ENCODE measurements around the gene CHCHD1. TPM values are rescaled to one million over a fixed set of nuclear protein-coding genes. Genes with fewer than 3 reads are reported as not detected.

CHCHD1 gene
- total RNA-seq, 1 donor from 2014 or later: 30.9 TPM

Other genes with a start within 250 kb of the CHCHD1 start
- gene USP54, start 190.7 kb upstream of the CHCHD1 start, total RNA-seq: 5.3 and 5.8 TPM in 2 replicates
- gene MYOZ1, start 140.6 kb upstream of the CHCHD1 start, total RNA-seq: not detected in 2 replicates
- not detected in 2 replicates for gene SYNPO2L, start 126.0 kb upstream of the CHCHD1 start, total RNA-seq
- gene AGAP5, start 83.9 kb upstream of the CHCHD1 start, total RNA-seq: 1.1 and 1.8 TPM in 2 replicates
- 72.5 and 73.7 TPM in 2 replicates for gene SEC24C, start 37.7 kb upstream of the CHCHD1 start, total RNA-seq
- gene ZSWIM8, start 3.6 kb downstream of the CHCHD1 start, total RNA-seq: 31.5 and 39.8 TPM in 2 replicates
- 12.9 and 17.4 TPM in 2 replicates for gene NDST2, start 29.6 kb downstream of the CHCHD1 start, total RNA-seq
- 31.1 and 31.2 TPM in 2 replicates for gene CAMK2G, start 92.5 kb downstream of the CHCHD1 start, total RNA-seq
- 25.9 and 29.0 TPM in 2 replicates for gene PLAU, start 129.1 kb downstream of the CHCHD1 start, total RNA-seq
- 169 and 184 TPM in 2 replicates for gene VCL, start 216.1 kb downstream of the CHCHD1 start, total RNA-seq

Data from pulmonary artery endothelial cell (primary cell).